Subcutaneous abdominal adipose tissue (tissue), 5 donors: ENCODE results near the gene TOMM22.

Source experiments
- H3K27ac ChIP-seq: one replicate; pipeline ENCODE4 v1.7.0; 2013; ENCODE audit warnings: low read depth, mild to moderate bottlenecking, inconsistent platforms, low read length, moderate library complexity
- H3K27me3 ChIP-seq, 5 donors: one replicate each; pipeline ENCODE4 v1.7.0; 2013; ENCODE audit warnings: low read length in 5 of 5, inconsistent platforms in 1 of 5; ENCODE audit not compliant: control insufficient read depth in 5 of 5, insufficient read depth in 4 of 5
- H3K36me3 ChIP-seq, 5 donors: one replicate each; pipeline ENCODE4 v1.7.0; 2013; ENCODE audit warnings: low read length in 5 of 5; ENCODE audit not compliant: control insufficient read depth in 5 of 5, insufficient read depth in 5 of 5
- H3K4me1 ChIP-seq, 5 donors: one replicate each; pipeline ENCODE4 v1.7.0; 2013; ENCODE audit warnings: low read length in 5 of 5, mild to moderate bottlenecking in 3 of 5, moderate library complexity in 1 of 5; ENCODE audit not compliant: control insufficient read depth in 5 of 5, insufficient read depth in 5 of 5
- H3K4me3 ChIP-seq, 5 donors: one replicate each; pipeline ENCODE4 v1.7.0; 2013; ENCODE audit warnings: low read length in 5 of 5, low read depth in 1 of 5
- H3K9ac ChIP-seq, 5 donors: one replicate each; pipeline ENCODE4 v1.7.0; 2013; ENCODE audit warnings: low read length in 5 of 5, mild to moderate bottlenecking in 4 of 5, moderate library complexity in 3 of 5
- H3K9me3 ChIP-seq, 5 donors: one replicate each; pipeline ENCODE4 v1.7.0; 2013; ENCODE audit warnings: low read length in 5 of 5; ENCODE audit not compliant: control insufficient read depth in 5 of 5
- donor health status: healthy.
- donor health status: healthy.
- donor health status: healthy.
- donor health status: healthy.
- donor health status: healthy.

TOMM22 gene

GRCh38 chr22:38694940-38695339 lies 13.2 kb downstream of the TOMM22 start:
- H3K9me3 ChIP-seq: no peaks in the 10 kb centered on the region
- no peak overlapping the region for H3K4me3 ChIP-seq
- no peaks in the 10 kb centered on the region for H3K27me3 ChIP-seq
- peaks cover 10 to 49% (median 41%) of the 10 kb centered on the region in 5 donors for H3K4me1 ChIP-seq
- H3K9ac ChIP-seq: no peak overlapping the region
- peak overlapping the region; percentile 1 for H3K27ac ChIP-seq
- peaks cover 0 to 26% (median 6%) of the 10 kb centered on the region in 5 donors for H3K36me3 ChIP-seq

- peak overlapping the region; percentile 70 for H3K27ac ChIP-seq
- H3K4me3 ChIP-seq: peak overlapping the region in 2 of 5 donors; percentile 3 to 22
- H3K9ac ChIP-seq: peak overlapping the region in 2 of 5 donors; percentile 0 to 56
- H3K4me1 ChIP-seq: peaks cover 10 to 60% (median 50%) of the 10 kb centered on the region in 5 donors
- no peaks in the 10 kb centered on the region for H3K9me3 ChIP-seq
- no peaks in the 10 kb centered on the region for H3K27me3 ChIP-seq
- peaks cover 0 to 12% (median 3%) of the 10 kb centered on the region in 5 donors for H3K36me3 ChIP-seq
Observed at GRCh38 chr22:38696606-38697424, 15.1 kb downstream of the TOMM22 start.

- peaks cover 10 to 61% (median 50%) of the 10 kb centered on the region in 5 donors for H3K4me1 ChIP-seq
- H3K36me3 ChIP-seq: peaks cover 0 to 6% (median 0%) of the 10 kb centered on the region in 5 donors
- peak overlapping the region in 1 of 5 donors; percentile 8 for H3K4me3 ChIP-seq
- peak overlapping the region; percentile 70 for H3K27ac ChIP-seq
- no peaks in the 10 kb centered on the region for H3K27me3 ChIP-seq
- H3K9ac ChIP-seq: no peak overlapping the region
- no peaks in the 10 kb centered on the region for H3K9me3 ChIP-seq
Observed at GRCh38 chr22:38697425-38698089, 15.8 kb downstream of the TOMM22 start.

- peak overlapping the region in 4 of 5 donors; percentile 74 to 87 (median 80) for H3K4me3 ChIP-seq
- no peaks in the 10 kb centered on the region for H3K9me3 ChIP-seq
- H3K4me1 ChIP-seq: peaks cover 10 to 61% (median 50%) of the 10 kb centered on the region in 5 donors
- peak overlapping the region; percentile 88 for H3K27ac ChIP-seq
- H3K36me3 ChIP-seq: peaks cover 0 to 6% (median 0%) of the 10 kb centered on the region in 5 donors
- no peaks in the 10 kb centered on the region for H3K27me3 ChIP-seq
- peak overlapping the region in 3 of 5 donors; percentile 35 to 86 (median 74) for H3K9ac ChIP-seq
Observed at GRCh38 chr22:38698407-38699094, 16.8 kb downstream of the TOMM22 start.

GRCh38 chr22:38699143-38699542 lies 17.4 kb downstream of the TOMM22 start:
- H3K27me3 ChIP-seq: no peaks in the 10 kb centered on the region
- H3K9ac ChIP-seq: peak overlapping the region; percentile 35 to 91 (median 86)
- peak overlapping the region; percentile 88 for H3K27ac ChIP-seq
- peaks cover 10 to 59% (median 46%) of the 10 kb centered on the region in 5 donors for H3K4me1 ChIP-seq
- H3K4me3 ChIP-seq: peak overlapping the region; percentile 74 to 87 (median 80)
- peaks cover 0 to 3% (median 0%) of the 10 kb centered on the region in 5 donors for H3K36me3 ChIP-seq
- H3K9me3 ChIP-seq: no peaks in the 10 kb centered on the region

GRCh38 chr22:38699784-38700183 lies 18.0 kb downstream of the TOMM22 start:
- no peaks in the 10 kb centered on the region for H3K36me3 ChIP-seq
- no peaks in the 10 kb centered on the region for H3K27me3 ChIP-seq
- H3K9ac ChIP-seq: peak overlapping the region; percentile 74 to 91 (median 87)
- H3K4me1 ChIP-seq: peaks cover 10 to 62% (median 48%) of the 10 kb centered on the region in 5 donors
- peak overlapping the region; percentile 74 to 87 (median 80) for H3K4me3 ChIP-seq
- peak overlapping the region; percentile 88 for H3K27ac ChIP-seq
- H3K9me3 ChIP-seq: no peaks in the 10 kb centered on the region

GRCh38 chr22:38700270-38700788 lies 18.6 kb downstream of the TOMM22 start:
- Histone ChIP-seq H3K4me3 (peak overlapping the region; percentile 74 to 87 (median 80)), H3K36me3 (no peaks in the 10 kb centered on the region), H3K9me3 (no peaks in the 10 kb centered on the region), H3K27ac (peak overlapping the region; percentile 88), H3K9ac (peak overlapping the region; percentile 74 to 91 (median 87)), H3K27me3 (no peaks in the 10 kb centered on the region), H3K4me1 (peaks cover 10 to 63% (median 52%) of the 10 kb centered on the region in 5 donors)

- no peaks in the 10 kb centered on the region for H3K9me3 ChIP-seq
- peak within 1 kb of the TSS; percentile 88 for H3K27ac ChIP-seq
- peak within 1 kb of the TSS; percentile 74 to 91 (median 87) for H3K9ac ChIP-seq
- H3K36me3 ChIP-seq: no peaks in the 10 kb centered on the region
- H3K4me3 ChIP-seq: peak within 1 kb of the TSS; percentile 74 to 87 (median 82)
- no peaks in the 10 kb centered on the region for H3K27me3 ChIP-seq
- peaks cover 10 to 60% (median 52%) of the 10 kb centered on the region in 5 donors for H3K4me1 ChIP-seq
Observed at GRCh38 chr22:38700789-38701628, 19.3 kb downstream of the TOMM22 start, which contains the start of gene JOSD1. Gene JOSD1 (minus strand): TSS chr22:38700943. CDS start chr22:38699987, 956 bp downstream.
